HG03097 (cell line): Measurements from ENCODE around the gene AMZ1.
"Not testable (repeated sequence)": the region's sequence is repeated elsewhere in the genome, so short reads cannot be mapped to it uniquely, and the experiment has no call there.

ENCODE experiments used
- ATAC-seq: cut with Tn5 transposase; IDR thresholded peaks from one replicate; pipeline ENCODE4 v1.9.1; 2021; ENCODE audit not compliant: unreplicated experiment, low FRiP score

The AMZ1 gene

DNA sequence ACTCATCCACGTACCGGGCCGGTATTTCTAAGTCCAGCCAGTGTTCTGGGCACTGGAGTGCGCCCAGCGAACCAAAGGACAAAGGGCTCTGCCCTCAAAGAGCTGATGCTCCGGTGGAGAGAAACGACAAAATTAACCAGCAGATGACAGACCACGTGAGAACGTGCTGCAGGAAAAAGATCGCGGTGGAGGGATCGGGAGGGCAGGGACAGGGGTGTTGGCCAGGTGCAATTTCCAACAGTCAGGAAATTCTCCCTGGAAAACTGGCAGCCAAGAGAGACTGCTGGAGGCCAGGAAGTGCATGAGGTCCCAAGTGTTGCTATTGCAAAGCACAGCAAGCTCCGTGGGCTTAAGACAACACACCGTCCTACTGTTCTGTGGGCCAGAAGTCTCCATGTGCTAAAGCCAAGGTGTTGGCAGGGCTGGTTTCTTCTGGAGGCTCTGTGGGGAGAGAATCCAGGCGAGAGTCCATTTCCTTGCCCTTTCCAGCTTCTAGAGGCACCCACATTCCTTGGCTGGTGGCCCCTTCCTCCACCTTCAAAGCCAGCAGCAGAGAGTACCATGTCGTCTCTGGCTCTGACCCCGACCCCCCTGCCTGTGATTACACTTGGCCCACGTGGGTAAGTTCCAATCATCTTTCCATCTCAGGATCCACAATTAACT, 21.3 kb upstream of the AMZ1 start:
- no peak for ATAC-seq

GRCh38 chr7:2667843-2668242, 20.2 kb upstream of the AMZ1 start:
- no peak for ATAC-seq

DNA sequence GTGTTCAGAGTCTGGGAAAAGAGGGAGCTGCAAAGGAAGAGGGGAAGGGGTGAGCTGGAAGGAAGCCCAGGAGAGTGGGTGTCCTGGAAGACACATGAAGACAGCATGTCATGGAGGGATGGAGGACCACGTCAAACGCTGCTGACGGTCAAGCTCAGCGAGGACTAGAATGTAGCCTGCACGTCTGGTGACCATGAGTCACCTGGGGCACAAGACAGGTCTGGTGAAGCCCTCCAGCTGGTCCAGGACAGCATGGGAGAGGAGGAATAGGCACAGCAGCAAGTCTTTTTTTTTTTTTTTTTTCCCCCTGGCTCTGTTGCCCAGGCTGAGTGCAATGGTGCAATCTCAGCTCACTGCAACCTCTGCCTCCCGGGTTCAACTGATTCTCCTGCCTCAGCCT, 19.6 kb upstream of the AMZ1 start:
- no peak for ATAC-seq

DNA sequence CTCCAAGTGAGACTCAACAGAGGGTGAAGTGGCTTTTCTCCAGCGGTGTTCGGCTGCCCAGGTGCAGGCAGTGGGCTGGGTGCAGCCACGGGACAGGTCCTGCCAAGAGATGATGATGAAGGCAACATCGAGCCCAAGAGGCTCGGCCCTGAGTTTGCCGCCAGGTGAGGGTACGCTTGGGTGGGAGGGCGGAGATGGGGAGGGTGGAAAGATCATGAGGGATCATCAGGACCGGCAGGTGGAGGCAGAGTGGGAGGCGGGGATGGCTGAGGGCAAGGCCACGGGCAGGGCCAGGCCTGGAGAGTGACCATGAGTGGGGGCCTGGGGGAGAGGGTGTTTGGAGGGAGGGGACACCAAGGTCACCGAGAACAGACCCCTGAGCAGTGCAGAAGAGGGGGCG, 17.8 kb upstream of the AMZ1 start:
- no peak for ATAC-seq

DNA sequence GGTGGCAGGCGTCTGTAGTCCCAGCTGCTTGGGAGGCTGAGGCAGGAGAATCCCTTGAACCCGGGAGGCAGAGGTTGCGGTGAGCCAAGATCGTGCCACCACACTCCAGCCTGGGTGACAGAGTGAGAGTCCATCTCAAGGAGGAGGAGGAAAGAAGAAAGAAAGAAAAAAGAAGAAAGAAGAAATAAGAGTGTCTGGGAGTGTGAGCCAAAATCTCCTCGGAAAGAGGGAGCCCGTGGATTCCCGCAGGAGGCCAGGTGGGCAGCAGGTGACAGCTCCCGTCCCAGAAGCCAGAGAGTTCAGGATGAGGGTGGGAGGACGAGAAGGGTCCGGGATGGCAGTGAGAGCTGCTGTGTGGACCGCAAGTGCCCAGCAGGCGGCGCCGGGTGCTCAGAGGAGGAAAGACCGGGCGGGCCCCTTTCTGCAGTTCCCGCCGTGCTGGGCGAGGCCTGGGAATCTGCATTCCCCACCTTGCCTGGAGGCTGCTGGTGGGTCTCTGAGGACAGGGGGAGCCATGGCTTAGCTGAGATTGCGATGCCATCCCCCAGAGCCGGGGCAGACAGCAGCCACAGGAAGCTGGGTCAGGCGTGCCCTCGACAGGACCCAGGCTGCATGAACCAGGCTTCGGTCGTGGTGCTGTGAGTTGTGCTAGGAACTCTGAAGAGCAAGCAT, 17.1 kb upstream of the AMZ1 start:
- no peak for ATAC-seq

- not testable (repeated sequence) for ATAC-seq
These were observed 14.8 kb upstream of the AMZ1 start for GRCh38 chr7:2673214-2673613.

- ATAC-seq: no peak
These were observed 14.1 kb upstream of the AMZ1 start for GRCh38 chr7:2673934-2674333.

GRCh38 chr7:2675256-2675764, 12.7 kb upstream of the AMZ1 start:
- no peak for ATAC-seq

- not testable (repeated sequence) for ATAC-seq
These were observed 11.4 kb upstream of the AMZ1 start for GRCh38 chr7:2676576-2676975.

GRCh38 chr7:2678454-2678853, 9.5 kb upstream of the AMZ1 start:
- not testable (repeated sequence) for ATAC-seq

GRCh38 chr7:2679135-2680127, 8.6 kb upstream of the AMZ1 start:
- ATAC-seq: not testable (repeated sequence)

- no peak for ATAC-seq
These were observed 7.7 kb upstream of the AMZ1 start for GRCh38 chr7:2680256-2680655.

DNA sequence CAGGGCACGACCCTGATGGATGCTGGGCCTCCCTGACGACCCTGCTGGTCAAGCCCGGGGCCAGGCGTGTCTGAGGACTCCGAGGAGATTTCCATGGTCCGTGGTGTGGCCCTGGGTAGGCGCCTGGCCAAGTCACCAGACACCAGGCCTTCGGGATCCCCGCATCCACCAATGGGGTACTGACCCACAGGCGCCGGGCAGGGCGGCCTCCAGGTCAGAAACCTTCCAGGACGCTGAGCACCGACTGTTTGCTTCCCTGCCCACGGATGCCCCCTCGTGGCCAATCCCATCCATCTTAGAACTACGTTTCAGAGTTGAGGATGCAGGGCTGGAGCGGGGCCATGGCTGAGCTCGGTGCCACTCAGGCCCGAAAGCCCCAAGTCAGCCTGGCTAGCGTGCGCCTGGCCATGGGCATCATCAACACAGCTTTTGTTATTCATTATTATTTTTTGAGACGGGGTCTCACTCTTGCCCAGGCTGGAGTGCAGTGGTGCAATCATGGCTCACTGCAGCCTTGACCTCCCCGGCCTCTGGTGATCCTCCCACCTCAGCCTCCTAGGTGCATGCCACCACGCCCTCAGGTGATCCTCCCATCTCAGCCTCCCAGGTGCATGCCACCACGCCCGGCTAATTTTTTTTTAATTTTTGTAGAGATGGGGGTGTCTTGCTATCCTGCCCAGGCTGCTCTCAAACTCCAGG, 7.1 kb upstream of the AMZ1 start:
- no peak for ATAC-seq

DNA sequence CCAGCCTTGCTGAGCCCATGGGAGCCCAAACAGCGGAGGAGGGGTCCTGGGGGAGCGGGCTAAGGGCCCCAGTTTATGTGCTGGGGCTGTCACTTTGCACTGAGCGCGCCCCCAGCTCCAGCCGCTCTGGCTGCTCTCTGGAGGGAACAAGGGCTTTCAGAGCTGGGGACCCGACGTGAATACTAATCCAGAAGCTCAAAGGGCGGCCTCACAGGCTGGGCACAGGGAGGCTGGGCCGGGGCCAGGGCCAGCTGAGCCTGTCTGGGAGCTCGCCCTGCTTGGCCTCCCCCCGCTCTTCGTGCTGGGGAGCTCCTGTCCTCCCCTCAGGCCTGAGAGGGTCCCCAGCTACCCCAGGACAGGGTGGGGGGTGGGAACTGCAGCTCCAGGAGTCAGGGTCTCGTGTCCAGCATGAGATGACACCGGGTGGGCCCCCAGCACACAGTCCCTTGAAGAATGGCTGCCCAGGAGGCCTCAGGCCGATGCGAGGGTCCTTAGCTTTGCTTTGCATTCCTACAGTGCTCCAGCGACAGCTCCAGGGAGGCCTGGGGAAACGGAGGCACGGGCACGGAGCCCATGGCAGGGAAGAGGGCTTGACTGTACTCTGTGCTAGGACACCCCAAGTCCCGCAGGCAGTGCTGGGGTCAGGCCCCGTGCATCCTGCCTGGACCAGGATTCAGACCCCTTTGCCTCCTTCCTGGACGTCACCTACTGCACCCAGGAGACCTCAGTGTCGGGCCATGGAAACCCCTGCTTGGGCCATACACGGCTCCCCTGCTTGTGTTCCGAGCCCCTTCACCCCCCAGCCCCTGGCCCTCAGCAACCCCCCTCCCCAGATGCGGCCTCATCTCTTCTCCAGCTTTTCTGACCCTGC, 5.8 kb upstream of the AMZ1 start:
- ATAC-seq: no peak

GRCh38 chr7:2684501-2684900, 3.5 kb upstream of the AMZ1 start:
- no peak for ATAC-seq

DNA sequence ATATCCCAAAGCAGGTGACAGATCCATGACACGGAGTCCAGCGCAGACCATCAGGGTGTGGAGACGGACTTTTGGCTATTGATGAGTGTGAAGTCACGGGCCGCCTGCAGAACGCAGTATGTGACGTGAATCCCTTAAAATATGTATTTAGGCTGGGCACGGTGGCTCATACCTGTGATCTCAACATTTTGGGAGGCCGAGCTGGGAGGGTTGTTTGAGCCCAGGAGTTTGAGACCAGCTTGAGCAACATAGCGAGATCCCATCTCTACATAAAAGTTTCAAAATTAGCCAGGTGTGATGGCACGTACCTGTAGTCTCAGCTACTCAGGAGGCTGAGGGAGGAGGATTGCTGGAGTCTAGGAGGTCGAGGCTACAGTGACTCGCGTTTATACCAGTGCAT, 1.9 kb upstream of the AMZ1 start:
- no peak for ATAC-seq

DNA sequence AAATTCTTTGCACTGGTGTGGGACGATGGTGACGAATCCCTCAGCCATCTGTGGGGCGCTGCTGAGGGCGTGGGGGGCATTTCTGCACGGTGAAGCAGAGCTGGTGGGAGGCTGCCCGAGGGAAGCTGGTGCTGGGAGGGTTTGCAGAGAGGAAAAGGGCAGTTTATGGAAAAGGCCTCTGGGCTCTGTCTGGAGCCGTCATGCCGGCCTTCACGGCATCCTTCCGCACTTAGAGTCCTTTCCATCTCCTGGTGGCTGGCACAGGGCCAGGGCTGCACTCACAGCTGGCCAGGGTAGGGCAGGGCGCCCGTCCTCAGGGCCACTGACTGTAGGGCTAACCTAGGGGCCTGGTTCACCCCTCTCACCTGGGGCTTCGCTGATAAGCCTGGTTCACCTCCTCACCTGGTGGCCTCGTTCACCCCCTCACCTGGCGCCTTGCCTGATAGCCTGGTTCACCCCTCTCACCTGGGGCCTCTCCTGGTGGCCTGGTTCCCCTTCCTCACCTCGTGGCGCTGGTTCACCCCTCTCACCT, 598 bp upstream of the AMZ1 start:
- no peak for ATAC-seq

- ATAC-seq: peak; percentile 76
These were observed 674 bp downstream of the AMZ1 start for GRCh38 chr7:2688409-2689342.
